CD14-positive monocyte (primary cell): ENCODE measurements around the gene SALL4. TPM values are rescaled to one million over a fixed set of nuclear protein-coding genes. Genes with fewer than 3 reads are reported as not detected.
A peak's percentile ranks its signal among the peaks of the same experiment; 100 is the strongest.
"Not testable (repeated sequence)": the region's sequence is repeated elsewhere in the genome, so short reads cannot be mapped to it uniquely, and the experiment has no call there.

Source experiments
- DNase-seq, 3 donors: peaks; one replicate each; pipeline ENCODE4 v3.0.0-alpha.2; 2011 to 2022
- H2AFZ ChIP-seq: 2 replicates; pipeline ENCODE4 v1.6.0; 2012; ENCODE audit warnings: mild to moderate bottlenecking, low read depth, low read length, inconsistent platforms; ENCODE audit not compliant: insufficient read depth, poor library complexity, severe bottlenecking
- H3K27ac ChIP-seq, 2 donors: 1 replicate in 1 of 2; 2 replicates in 1 of 2; pipeline ENCODE4 v1.5.1; 2012 to 2013; ENCODE audit warnings: low read length in 2 of 2, control low read depth in 1 of 2, inconsistent platforms in 1 of 2, low read depth in 1 of 2, mild to moderate bottlenecking in 1 of 2
- H3K27me3 ChIP-seq, 2 donors: one replicate each; pipeline versions ENCODE4 v1.6.0 to v1.6.1; 2011 to 2013; ENCODE audit warnings: low read length in 2 of 2; ENCODE audit not compliant: control insufficient read depth in 2 of 2, insufficient read depth in 2 of 2
- H3K36me3 ChIP-seq, 2 donors: replicated peaks in 1 of 2; 1 replicate in 1 of 2; 2 replicates in 1 of 2; pipeline versions ENCODE4 v1.5.1 to v1.6.1; 2012 to 2013; ENCODE audit warnings: low read length in 2 of 2, control low read depth in 1 of 2, inconsistent platforms in 1 of 2, mild to moderate bottlenecking in 1 of 2; ENCODE audit not compliant: insufficient read depth in 2 of 2, control insufficient read depth in 1 of 2
- H3K4me1 ChIP-seq, 2 donors: 1 replicate in 1 of 2; 2 replicates in 1 of 2; pipeline versions ENCODE4 v1.5.1 to v1.6.1; 2012 to 2013; ENCODE audit warnings: low read length in 2 of 2, control low read depth in 1 of 2, inconsistent platforms in 1 of 2, mild to moderate bottlenecking in 1 of 2, moderate library complexity in 1 of 2; ENCODE audit not compliant: insufficient read depth in 2 of 2, control insufficient read depth in 1 of 2
- H3K4me2 ChIP-seq: replicated peaks from 2 replicates; pipeline ENCODE3; 2012; ENCODE audit warnings: low read length, moderate library complexity, mild to moderate bottlenecking; ENCODE audit not compliant: poor library complexity, severe bottlenecking; ENCODE audit errors: extremely low read depth
- H3K4me3 ChIP-seq, 3 experiments: fragments of 200-600 bp in 1 of 3; sonication (generic) in 1 of 3; replicated peaks in 1 of 3; 1 replicate in 2 of 3; 2 replicates in 1 of 3; pipeline ENCODE4 v1.5.1; 2011 to 2013; ENCODE audit warnings: low read length in 3 of 3, mild to moderate bottlenecking in 3 of 3, control low read depth in 2 of 3, low read depth in 2 of 3, inconsistent platforms in 1 of 3, moderate library complexity in 1 of 3
- H3K79me2 ChIP-seq: 2 replicates; pipeline ENCODE4 v1.6.0; 2012; ENCODE audit warnings: mild to moderate bottlenecking, control low read depth, inconsistent platforms, low read length, moderate library complexity; ENCODE audit not compliant: insufficient read depth
- H3K9ac ChIP-seq: 2 replicates; pipeline ENCODE4 v1.6.0; 2017; ENCODE audit warnings: low read length, mild to moderate bottlenecking; ENCODE audit not compliant: insufficient read depth, poor library complexity, severe bottlenecking
- H3K9me3 ChIP-seq, 2 donors: replicated peaks in 1 of 2; 1 replicate in 1 of 2; 2 replicates in 1 of 2; pipeline versions ENCODE4 v1.5.1 to v1.6.1; 2012 to 2013; ENCODE audit warnings: low read length in 2 of 2, control low read depth in 1 of 2; ENCODE audit not compliant: control insufficient read depth in 1 of 2, insufficient read depth in 1 of 2
- H4K20me1 ChIP-seq: 2 replicates; pipeline ENCODE4 v1.6.0; 2012; ENCODE audit warnings: mild to moderate bottlenecking, low read length, control low read depth, moderate library complexity; ENCODE audit not compliant: insufficient read depth
- H3K27ac Mint-ChIP-seq, 7 donors: one replicate each; pipeline ENCODE4 v1.8.0; 2020; ENCODE audit warnings: mild to moderate bottlenecking in 7 of 7, mixed read lengths in 7 of 7, moderate library complexity in 6 of 7, inconsistent platforms in 2 of 7
- H3K27me3 Mint-ChIP-seq, 3 donors: one replicate each; pipeline ENCODE4 v1.8.0; 2021 to 2022; ENCODE audit warnings: low read depth in 3 of 3, mild to moderate bottlenecking in 3 of 3, mixed read lengths in 3 of 3, moderate library complexity in 3 of 3, inconsistent platforms in 1 of 3
- H3K36me3 Mint-ChIP-seq, 2 donors: one replicate each; pipeline ENCODE4 v1.8.0; 2020; ENCODE audit warnings: mixed read lengths in 2 of 2, inconsistent platforms in 1 of 2, mild to moderate bottlenecking in 1 of 2
- H3K4me1 Mint-ChIP-seq: one replicate; pipeline ENCODE4 v1.8.0; 2020; ENCODE audit warnings: mild to moderate bottlenecking, mixed read lengths
- H3K4me3 Mint-ChIP-seq, 2 donors: one replicate each; pipeline ENCODE4 v1.8.0; 2020; ENCODE audit warnings: mild to moderate bottlenecking in 2 of 2, mixed read lengths in 2 of 2, moderate library complexity in 1 of 2
- H3K9me3 Mint-ChIP-seq, 7 donors: one replicate each; pipeline ENCODE4 v1.8.0; 2020 to 2022; ENCODE audit warnings: mixed read lengths in 7 of 7, mild to moderate bottlenecking in 6 of 7, moderate library complexity in 6 of 7, inconsistent platforms in 2 of 7
- WGBS: methylation state at CpG from one replicate; pipeline ENCODE4 v1.1.5; 2013; ENCODE audit warnings: missing lambda C conversion rate; ENCODE audit not compliant: insufficient coverage; 5-methylcytosine and 5-hydroxymethylcytosine counted together
- intact Hi-C, 2 donors: fragments of 100-400 bp; cut with micrococcal nuclease; formaldehyde crosslinking; loops; one replicate each; pipeline versions ENCODE4 v1.15.0 to v1.15.1; 2023
- polyA plus RNA-seq, 3 donors: library from polyadenylated mRNA; depleted of rRNA in 1 of 3; unstranded in 2 of 3; stranded (reverse) in 1 of 3; fragments of 300-500 nt in 2 of 3; fragments of >200 nt in 1 of 3; fragmentation: Illumina TruSeq in 2 of 3; gene quantifications; 1 replicate in 2 of 3; 2 replicates in 1 of 3; pipeline ENCODE4 v1.2.3, GENCODE V29; 2012 to 2021
- TF ChIP-seq, protein P1 (sequence below): fragments of 200-600 bp; IDR thresholded peaks from one replicate; pipeline ENCODE4 v1.8.0; 2022; ENCODE audit warnings: antibody characterized with exemption, mild to moderate bottlenecking

Gene SALL4
- polyA plus RNA-seq, 3 donors, result 0.07 TPM; not detected in 2

DNA sequence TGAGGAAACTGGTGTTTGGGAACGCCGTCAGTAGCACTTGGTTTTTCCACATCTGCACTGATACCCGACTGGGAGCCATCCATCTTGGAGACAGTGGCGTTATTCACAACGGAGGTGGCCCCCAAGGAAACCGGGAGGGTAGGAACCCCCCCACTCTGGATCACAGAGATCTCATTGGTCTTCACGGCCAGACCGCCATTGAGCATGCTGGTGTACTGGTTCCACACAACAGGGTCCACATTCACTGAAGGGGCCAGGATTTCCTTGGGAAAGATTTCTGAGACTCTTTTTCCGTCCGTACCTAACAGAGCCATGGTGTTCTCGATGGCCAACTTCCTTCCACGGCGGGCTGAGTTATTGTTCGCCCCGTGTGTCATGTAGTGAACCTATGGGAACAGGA, 18.0 kb downstream of the SALL4 start:
- Histone ChIP-seq H3K4me3 (no peak overlapping the region), H2AFZ (no peak overlapping the region), H3K4me1 (no peaks in the 10 kb centered on the region), H3K79me2 (no peaks in the 10 kb centered on the region), H3K9ac (no peak overlapping the region), H4K20me1 (no peaks in the 10 kb centered on the region), H3K36me3 (no peaks in the 10 kb centered on the region), H3K27ac (no peak overlapping the region), H3K27me3 (no peaks in the 10 kb centered on the region), H3K9me3 (peaks cover 0 to 6% of the 10 kb centered on the region in 2 donors), H3K4me2 (no peak overlapping the region)
- H3K27ac Mint-ChIP-seq, result peak overlapping the region in 1 of 7 donors; percentile 54
- H3K27me3 Mint-ChIP-seq, result peaks cover 0 to 4% (median 2%) of the 10 kb centered on the region in 3 donors
- 94% methylated on average over 11 of the region's 15 CpGs for WGBS
- intact Hi-C loops, result no loop called here
- peaks cover 0 to 9% (median 8%) of the 10 kb centered on the region in 7 donors for H3K9me3 Mint-ChIP-seq
- DNase-seq, result no peak
- no peaks in the 10 kb centered on the region for H3K36me3 Mint-ChIP-seq
- H3K4me3 Mint-ChIP-seq, result no peak overlapping the region
- peaks cover under 1% of the 10 kb centered on the region for H3K4me1 Mint-ChIP-seq
- TF ChIP-seq, protein P1, sequence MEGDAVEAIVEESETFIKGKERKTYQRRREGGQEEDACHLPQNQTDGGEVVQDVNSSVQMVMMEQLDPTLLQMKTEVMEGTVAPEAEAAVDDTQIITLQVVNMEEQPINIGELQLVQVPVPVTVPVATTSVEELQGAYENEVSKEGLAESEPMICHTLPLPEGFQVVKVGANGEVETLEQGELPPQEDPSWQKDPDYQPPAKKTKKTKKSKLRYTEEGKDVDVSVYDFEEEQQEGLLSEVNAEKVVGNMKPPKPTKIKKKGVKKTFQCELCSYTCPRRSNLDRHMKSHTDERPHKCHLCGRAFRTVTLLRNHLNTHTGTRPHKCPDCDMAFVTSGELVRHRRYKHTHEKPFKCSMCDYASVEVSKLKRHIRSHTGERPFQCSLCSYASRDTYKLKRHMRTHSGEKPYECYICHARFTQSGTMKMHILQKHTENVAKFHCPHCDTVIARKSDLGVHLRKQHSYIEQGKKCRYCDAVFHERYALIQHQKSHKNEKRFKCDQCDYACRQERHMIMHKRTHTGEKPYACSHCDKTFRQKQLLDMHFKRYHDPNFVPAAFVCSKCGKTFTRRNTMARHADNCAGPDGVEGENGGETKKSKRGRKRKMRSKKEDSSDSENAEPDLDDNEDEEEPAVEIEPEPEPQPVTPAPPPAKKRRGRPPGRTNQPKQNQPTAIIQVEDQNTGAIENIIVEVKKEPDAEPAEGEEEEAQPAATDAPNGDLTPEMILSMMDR, result no peak

DNA sequence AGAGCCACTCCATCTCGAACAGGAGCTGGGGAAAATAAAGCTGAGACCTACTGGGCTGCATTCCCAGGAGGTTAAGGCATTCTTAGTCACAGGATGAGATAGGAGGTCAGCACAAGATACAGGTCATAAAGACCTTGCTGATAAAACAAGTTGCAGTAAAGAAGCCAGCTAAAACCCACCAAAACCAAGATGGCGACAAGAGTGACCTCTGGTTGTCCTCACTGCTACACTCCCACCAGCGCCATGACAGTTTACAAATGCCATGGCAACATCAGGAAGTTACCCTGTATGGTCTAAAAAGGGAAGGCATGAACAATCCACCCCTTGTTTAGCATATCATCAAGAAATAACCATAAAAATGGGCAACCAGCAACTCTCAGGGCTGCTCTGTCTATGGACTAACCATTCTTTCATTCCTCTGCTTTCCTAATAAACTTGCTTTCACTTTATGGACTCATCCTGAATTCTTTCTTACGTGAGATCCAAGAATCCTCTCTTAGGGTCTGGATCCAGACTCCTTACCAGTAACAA, 24.0 kb downstream of the SALL4 start:
- H3K9ac ChIP-seq, intact Hi-C loops, H3K27me3 Mint-ChIP-seq, H3K79me2 ChIP-seq, H3K36me3 ChIP-seq, H2AFZ ChIP-seq, H3K4me3 ChIP-seq, H3K4me1 Mint-ChIP-seq, H3K27me3 ChIP-seq, H3K4me3 Mint-ChIP-seq, H3K27ac ChIP-seq, H3K4me2 ChIP-seq, H3K27ac Mint-ChIP-seq, H4K20me1 ChIP-seq, H3K4me1 ChIP-seq, H3K36me3 Mint-ChIP-seq, DNase-seq: not testable (repeated sequence)
- peaks cover 5 to 21% (median 16%) of the 10 kb centered on the region in 7 donors for H3K9me3 Mint-ChIP-seq
- H3K9me3 ChIP-seq, result peaks cover 0 to 13% of the 10 kb centered on the region in 2 donors
- WGBS, result no CpG with 5 or more reads among the region's 4 CpGs
